ENCODE measurements around the gene FTCD.

DNA sequence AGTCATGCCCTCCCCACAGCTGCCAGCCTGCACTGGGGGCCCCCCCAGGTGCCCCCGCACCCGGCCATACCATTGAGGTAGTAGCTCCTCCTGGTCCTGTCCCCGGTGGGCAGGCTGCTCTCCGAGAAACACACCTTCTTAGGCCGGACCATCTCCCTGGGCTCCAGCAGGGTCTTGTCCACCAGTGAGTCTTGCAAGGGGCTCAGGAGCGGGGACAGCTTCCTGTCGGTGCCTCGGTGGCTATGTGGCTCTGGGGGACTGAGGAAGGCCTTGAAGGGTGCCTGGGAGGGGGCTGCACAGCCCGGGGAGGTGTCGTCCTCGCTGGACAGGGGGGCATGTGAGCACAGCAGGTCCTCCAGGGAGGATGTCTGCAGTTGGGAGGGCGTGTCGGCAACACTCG is 12.9 kb upstream of the FTCD start:
- TF ChIP-seq POLR2A (IDR thresholded peaks at IDR 0.05) = no peak
- TF ChIP-seq, protein P1, sequence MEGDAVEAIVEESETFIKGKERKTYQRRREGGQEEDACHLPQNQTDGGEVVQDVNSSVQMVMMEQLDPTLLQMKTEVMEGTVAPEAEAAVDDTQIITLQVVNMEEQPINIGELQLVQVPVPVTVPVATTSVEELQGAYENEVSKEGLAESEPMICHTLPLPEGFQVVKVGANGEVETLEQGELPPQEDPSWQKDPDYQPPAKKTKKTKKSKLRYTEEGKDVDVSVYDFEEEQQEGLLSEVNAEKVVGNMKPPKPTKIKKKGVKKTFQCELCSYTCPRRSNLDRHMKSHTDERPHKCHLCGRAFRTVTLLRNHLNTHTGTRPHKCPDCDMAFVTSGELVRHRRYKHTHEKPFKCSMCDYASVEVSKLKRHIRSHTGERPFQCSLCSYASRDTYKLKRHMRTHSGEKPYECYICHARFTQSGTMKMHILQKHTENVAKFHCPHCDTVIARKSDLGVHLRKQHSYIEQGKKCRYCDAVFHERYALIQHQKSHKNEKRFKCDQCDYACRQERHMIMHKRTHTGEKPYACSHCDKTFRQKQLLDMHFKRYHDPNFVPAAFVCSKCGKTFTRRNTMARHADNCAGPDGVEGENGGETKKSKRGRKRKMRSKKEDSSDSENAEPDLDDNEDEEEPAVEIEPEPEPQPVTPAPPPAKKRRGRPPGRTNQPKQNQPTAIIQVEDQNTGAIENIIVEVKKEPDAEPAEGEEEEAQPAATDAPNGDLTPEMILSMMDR (IDR thresholded peaks at IDR 0.05) = no peak

All from vagina (tissue), 2 donors.